ENCODE measurements around the gene NAP1L5. TPM values are rescaled to one million over a fixed set of nuclear protein-coding genes. Genes with fewer than 3 reads are reported as not detected.

NAP1L5 gene
- polyA plus RNA-seq, 3 donors, result 0.18 to 0.87 (median 0.41) TPM

- Histone ChIP-seq H4K20me1 (ENCODE audit: insufficient read depth, low read length) (peaks cover 87% of the 10 kb centered on the region), H3K27me3 (ENCODE audit: control insufficient read depth in 2 of 2, insufficient read depth in 2 of 2, low read length in 2 of 2) (no peaks in the 10 kb centered on the region), H3K4me2 (replicated peaks; ENCODE audit: extremely low read depth, low read length, poor library complexity, severe bottlenecking) (no peak overlapping the region), H3K4me1 (ENCODE audit: control insufficient read depth in 1 of 2, insufficient read depth in 2 of 2, low read length in 2 of 2) (no peaks in the 10 kb centered on the region), H3K36me3 (replicated peaks in 1 of 2; ENCODE audit: control insufficient read depth in 1 of 2, insufficient read depth in 2 of 2, low read length in 2 of 2) (peaks cover 2 to 19% of the 10 kb centered on the region in 2 donors), H3K9ac (ENCODE audit: insufficient read depth, low read length, poor library complexity, severe bottlenecking) (no peak overlapping the region), H3K4me3 (replicated peaks in 1 of 3; ENCODE audit: low read depth in 2 of 3, low read length in 3 of 3) (no peak overlapping the region), H3K27ac (ENCODE audit: low read depth in 1 of 2, low read length in 2 of 2) (no peak overlapping the region), H3K9me3 (replicated peaks in 1 of 2; ENCODE audit: control insufficient read depth in 1 of 2, insufficient read depth in 1 of 2, low read length in 2 of 2) (no peaks in the 10 kb centered on the region), H2AFZ (ENCODE audit: insufficient read depth, low read depth, low read length, poor library complexity, severe bottlenecking) (no peak overlapping the region), H3K79me2 (ENCODE audit: insufficient read depth, low read length) (peaks cover 19% of the 10 kb centered on the region)
- WGBS (ENCODE audit: insufficient coverage), result 100% methylated on average over 5 of the region's 7 CpGs
- intact Hi-C loops (cut with micrococcal nuclease), result no loop called here
- H3K27me3 Mint-ChIP-seq (ENCODE audit: low read depth in 3 of 3), result no peaks in the 10 kb centered on the region
- H3K27ac Mint-ChIP-seq, result no peak overlapping the region
- TF ChIP-seq, protein P1, sequence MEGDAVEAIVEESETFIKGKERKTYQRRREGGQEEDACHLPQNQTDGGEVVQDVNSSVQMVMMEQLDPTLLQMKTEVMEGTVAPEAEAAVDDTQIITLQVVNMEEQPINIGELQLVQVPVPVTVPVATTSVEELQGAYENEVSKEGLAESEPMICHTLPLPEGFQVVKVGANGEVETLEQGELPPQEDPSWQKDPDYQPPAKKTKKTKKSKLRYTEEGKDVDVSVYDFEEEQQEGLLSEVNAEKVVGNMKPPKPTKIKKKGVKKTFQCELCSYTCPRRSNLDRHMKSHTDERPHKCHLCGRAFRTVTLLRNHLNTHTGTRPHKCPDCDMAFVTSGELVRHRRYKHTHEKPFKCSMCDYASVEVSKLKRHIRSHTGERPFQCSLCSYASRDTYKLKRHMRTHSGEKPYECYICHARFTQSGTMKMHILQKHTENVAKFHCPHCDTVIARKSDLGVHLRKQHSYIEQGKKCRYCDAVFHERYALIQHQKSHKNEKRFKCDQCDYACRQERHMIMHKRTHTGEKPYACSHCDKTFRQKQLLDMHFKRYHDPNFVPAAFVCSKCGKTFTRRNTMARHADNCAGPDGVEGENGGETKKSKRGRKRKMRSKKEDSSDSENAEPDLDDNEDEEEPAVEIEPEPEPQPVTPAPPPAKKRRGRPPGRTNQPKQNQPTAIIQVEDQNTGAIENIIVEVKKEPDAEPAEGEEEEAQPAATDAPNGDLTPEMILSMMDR (IDR thresholded peaks at IDR 0.05), result no peak
- no peak for DNase-seq
- peaks cover 10 to 16% of the 10 kb centered on the region in 2 donors for H3K36me3 Mint-ChIP-seq
- H3K4me1 Mint-ChIP-seq, result no peaks in the 10 kb centered on the region
- peaks cover 0 to 3% (median 0%) of the 10 kb centered on the region in 7 donors for H3K9me3 Mint-ChIP-seq
- H3K4me3 Mint-ChIP-seq, result no peak overlapping the region
These were observed 50.9 kb downstream of the NAP1L5 start for GRCh38 chr4:88646528-88647280.

DNA sequence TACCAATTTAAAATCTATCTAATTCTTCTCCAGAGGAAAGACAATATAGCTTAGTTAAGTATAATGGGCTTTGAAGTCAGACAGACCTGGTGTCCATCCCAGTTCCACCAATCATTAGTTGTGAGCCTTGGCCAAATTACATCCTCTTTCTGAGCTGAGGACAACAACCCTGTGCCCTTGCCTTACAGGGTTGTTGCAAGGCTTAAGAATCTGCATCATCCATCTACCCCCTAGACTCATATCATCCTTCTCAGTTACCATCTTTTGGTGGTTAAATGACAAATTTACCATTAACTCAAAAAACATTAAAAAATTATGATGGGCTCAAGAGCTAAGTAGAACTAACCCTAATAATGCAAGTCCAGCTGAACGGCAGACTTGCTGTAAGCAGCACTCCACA lies 51.6 kb downstream of the NAP1L5 start:
- TF ChIP-seq, protein P1 (IDR thresholded peaks at IDR 0.05), result no peak
- Mint-ChIP-seq H3K4me3 (no peak overlapping the region), H3K36me3 (peaks cover 10 to 16% of the 10 kb centered on the region in 2 donors), H3K9me3 (peaks cover 0 to 3% (median 0%) of the 10 kb centered on the region in 7 donors), H3K27me3 (ENCODE audit: low read depth in 3 of 3) (no peaks in the 10 kb centered on the region), H3K4me1 (no peaks in the 10 kb centered on the region), H3K27ac (peak overlapping the region in 1 of 7 donors; percentile 4)
- H3K36me3 ChIP-seq (replicated peaks in 1 of 2; ENCODE audit: control insufficient read depth in 1 of 2, insufficient read depth in 2 of 2, low read length in 2 of 2), result peaks cover 2 to 14% of the 10 kb centered on the region in 2 donors
- no peaks in the 10 kb centered on the region for H3K4me1 ChIP-seq (ENCODE audit: control insufficient read depth in 1 of 2, insufficient read depth in 2 of 2, low read length in 2 of 2)
- H3K27ac ChIP-seq (ENCODE audit: low read depth in 1 of 2, low read length in 2 of 2), result no peak overlapping the region
- no peak overlapping the region for H2AFZ ChIP-seq (ENCODE audit: insufficient read depth, low read depth, low read length, poor library complexity, severe bottlenecking)
- no peaks in the 10 kb centered on the region for H3K27me3 ChIP-seq (ENCODE audit: control insufficient read depth in 2 of 2, insufficient read depth in 2 of 2, low read length in 2 of 2)
- H4K20me1 ChIP-seq (ENCODE audit: insufficient read depth, low read length), result peaks cover 85% of the 10 kb centered on the region
- H3K79me2 ChIP-seq (ENCODE audit: insufficient read depth, low read length), result peaks cover 19% of the 10 kb centered on the region
- H3K9me3 ChIP-seq (replicated peaks in 1 of 2; ENCODE audit: control insufficient read depth in 1 of 2, insufficient read depth in 1 of 2, low read length in 2 of 2), result no peaks in the 10 kb centered on the region
- WGBS (ENCODE audit: insufficient coverage), result 100% methylated on average over 1 of the region's 1 CpG
- no peak overlapping the region for H3K4me3 ChIP-seq (replicated peaks in 1 of 3; ENCODE audit: low read depth in 2 of 3, low read length in 3 of 3)
- intact Hi-C loops (cut with micrococcal nuclease), result no loop called here
- H3K4me2 ChIP-seq (replicated peaks; ENCODE audit: extremely low read depth, low read length, poor library complexity, severe bottlenecking), result no peak overlapping the region
- no peak for DNase-seq
- no peak overlapping the region for H3K9ac ChIP-seq (ENCODE audit: insufficient read depth, low read length, poor library complexity, severe bottlenecking)

Small RNA genes within 50 kb of the gene (small RNA-seq; reads per million reads assigned to genes)
- gene RF02115 (ENCODE audit: insufficient read length, low read depth) (not detected), gene RNU6-33P (ENCODE audit: insufficient read length, low read depth) (not detected)

Other genes with a start within 250 kb of the NAP1L5 start
- gene HERC5, start 240.7 kb downstream of the NAP1L5 start, polyA plus RNA-seq, result 10 to 100 TPM in 1 of 3 donors, 1 to 10 TPM in 2; 2.9 to 10.4 (median 8.1) TPM
- gene PYURF, start 174.1 kb downstream of the NAP1L5 start, polyA plus RNA-seq, result 100 to 1,000 TPM in 2 of 3 donors, 10 to 100 TPM in 1; 18.8 to 227 (median 220) TPM
- gene HERC3, start 105.3 kb downstream of the NAP1L5 start, polyA plus RNA-seq, result 10 to 100 TPM; 30.5 to 36.9 (median 36.7) TPM